B cell (primary cell): ENCODE measurements around the gene CD81. TPM values are rescaled to one million over a fixed set of nuclear protein-coding genes. Genes with fewer than 3 reads are reported as not detected.

ENCODE experiments used
- ATAC-seq: fragments of 200-7000 bp; cut with Tn5 transposase; one replicate; pipeline ENCODE4 v1.10.0; 2021; ENCODE audit warnings: low read depth, mild to moderate bottlenecking, moderate number of reproducible peaks, moderate library complexity
- CTCF ChIA-PET: fragments of 350-600 bp; sonication (Branson Sonifier 250); formaldehyde crosslinking; loops from one replicate; lab custom pipeline; 2021; ENCODE audit warnings: antibody characterized with exemption, inconsistent platforms; lab: Charles Lee
- POLR2A ChIA-PET: fragments of 350-600 bp; sonication (Branson Sonifier 250); formaldehyde crosslinking; loops from one replicate; lab custom pipeline; 2021; ENCODE audit warnings: antibody characterized with exemption; lab: Charles Lee
- DNase-seq: peaks from one replicate; pipeline ENCODE4 v3.0.0; 2013
- H2AFZ ChIP-seq: 2 replicates; pipeline ENCODE4 v1.6.1; 2012; ENCODE audit warnings: mild to moderate bottlenecking, low read depth, low read length; ENCODE audit not compliant: insufficient read depth, poor library complexity, severe bottlenecking
- H3K27ac ChIP-seq, 2 donors: 1 replicate in 1 of 2; 2 replicates in 1 of 2; pipeline ENCODE4 v1.5.1; 2012 to 2013; ENCODE audit warnings: low read length in 2 of 2, mild to moderate bottlenecking in 2 of 2, moderate library complexity in 1 of 2
- H3K27me3 ChIP-seq, 4 experiments: fragments of 200-600 bp in 1 of 4; sonication (generic) in 1 of 4; replicated peaks in 1 of 4; 1 replicate in 2 of 4; 2 replicates in 2 of 4; pipeline versions ENCODE4 v1.6.1 to v1.7.0; 2013 to 2016; ENCODE audit warnings: low read length in 3 of 4, mild to moderate bottlenecking in 2 of 4, mixed read lengths in 1 of 4, moderate library complexity in 1 of 4; ENCODE audit not compliant: insufficient read depth in 4 of 4, control insufficient read depth in 3 of 4; ENCODE audit errors: control extremely low read depth in 1 of 4
- H3K36me3 ChIP-seq, 2 experiments: replicated peaks in 1 of 2; 1 replicate in 1 of 2; 2 replicates in 1 of 2; pipeline versions ENCODE4 v1.6.1 to v1.7.1; 2013; ENCODE audit warnings: low read length in 1 of 2; ENCODE audit not compliant: insufficient read depth in 2 of 2, control insufficient read depth in 1 of 2; ENCODE audit errors: control extremely low read depth in 1 of 2, extremely low read depth in 1 of 2
- H3K4me1 ChIP-seq, 2 donors: fragments of 200-600 bp in 1 of 2; sonication (generic) in 1 of 2; 1 replicate in 1 of 2; 2 replicates in 1 of 2; pipeline versions ENCODE4 v1.5.1 to v1.6.1; 2013 to 2017; ENCODE audit warnings: low read length in 2 of 2; ENCODE audit not compliant: control insufficient read depth in 2 of 2, insufficient read depth in 2 of 2
- H3K4me2 ChIP-seq: replicated peaks from 2 replicates; pipeline ENCODE3; 2012; ENCODE audit warnings: mild to moderate bottlenecking, low read depth, low read length; ENCODE audit not compliant: poor library complexity, severe bottlenecking
- H3K4me3 ChIP-seq, 5 experiments: fragments of 200-600 bp in 1 of 5; sonication (generic) in 1 of 5; 1 replicate in 3 of 5; 2 replicates in 2 of 5; pipeline versions ENCODE4 v1.5.1 to v1.7.0; 2011 to 2016; ENCODE audit warnings: low read length in 4 of 5, mild to moderate bottlenecking in 4 of 5, low read depth in 2 of 5, control low read depth in 1 of 5, moderate library complexity in 1 of 5; ENCODE audit not compliant: insufficient read depth in 1 of 5; ENCODE audit errors: control extremely low read depth in 1 of 5, extremely low read depth in 1 of 5
- H3K79me2 ChIP-seq: fragments of 200-600 bp; sonication (generic); one replicate; pipeline ENCODE4 v1.6.0; 2016; ENCODE audit warnings: low read length; ENCODE audit not compliant: control insufficient read depth, insufficient read depth
- H3K9ac ChIP-seq: fragments of 200-600 bp; sonication (generic); 2 replicates; pipeline ENCODE4 v1.6.1; 2017; ENCODE audit warnings: mild to moderate bottlenecking, low read length, moderate library complexity
- H3K9me3 ChIP-seq, 3 donors: one replicate each; pipeline versions ENCODE4 v1.6.1 to v1.7.1; 2013; ENCODE audit warnings: low read length in 2 of 3; ENCODE audit not compliant: control insufficient read depth in 2 of 3, insufficient read depth in 1 of 3; ENCODE audit errors: control extremely low read depth in 1 of 3
- H4K20me1 ChIP-seq: 2 replicates; pipeline ENCODE4 v1.6.0; 2012; ENCODE audit warnings: mild to moderate bottlenecking, low read length; ENCODE audit not compliant: insufficient read depth, control insufficient read depth, poor library complexity, severe bottlenecking
- H3K27ac Mint-ChIP-seq: one replicate; pipeline ENCODE4 v1.8.0; 2021; ENCODE audit warnings: mixed read lengths
- H3K27me3 Mint-ChIP-seq: one replicate; pipeline ENCODE4 v1.8.0; 2021; ENCODE audit warnings: mixed read lengths
- H3K4me1 Mint-ChIP-seq: one replicate; pipeline ENCODE4 v1.8.0; 2021; ENCODE audit warnings: mixed read lengths
- H3K4me3 Mint-ChIP-seq: one replicate; pipeline ENCODE4 v1.8.0; 2021; ENCODE audit warnings: mixed read lengths
- H3K9me3 Mint-ChIP-seq: one replicate; pipeline ENCODE4 v1.8.0; 2022; ENCODE audit warnings: mixed read lengths; ENCODE audit not compliant: insufficient read depth
- CTCF ChIP-seq: fragments of 200-600 bp; IDR thresholded peaks from one replicate; pipeline ENCODE4 v1.8.0; 2022; ENCODE audit warnings: antibody characterized with exemption, mild to moderate bottlenecking
- EZH2 ChIP-seq: IDR thresholded peaks from 2 replicates; pipeline ENCODE4 v1.6.1; 2012; ENCODE audit warnings: borderline replicate concordance, low read depth, mild to moderate bottlenecking, moderate library complexity, low read length; ENCODE audit not compliant: insufficient read depth, poor library complexity, severe bottlenecking
- WGBS: methylation state at CpG from one replicate; pipeline ENCODE4 v1.1.5; 2013; ENCODE audit warnings: missing lambda C conversion rate; ENCODE audit not compliant: insufficient coverage; 5-methylcytosine and 5-hydroxymethylcytosine counted together
- intact Hi-C: fragments of 100-400 bp; cut with micrococcal nuclease; formaldehyde crosslinking; loops from one replicate; pipeline ENCODE4 v1.10.0; 2022
- polyA plus RNA-seq: library from polyadenylated mRNA; depleted of rRNA; stranded (reverse); fragments of >200 nt; gene quantifications from 2 replicates; pipeline ENCODE4 v1.2.3, GENCODE V29; 2012
- total RNA-seq, 2 donors: library from RNA; stranded (reverse); fragments of 120-200 nt in 1 of 2; gene quantifications; 1 replicate in 1 of 2; 2 replicates in 1 of 2; pipeline versions ENCODE4 v1.2.3 to v1.2.4, GENCODE V29; 2013 to 2022

CD81 gene
- total and polyA plus RNA-seq, 2 donors (not counting 1 experiment from before 2014, with no cell fraction given), result 253 to 361 TPM

GRCh38 chr11:2413742-2414579, 36.9 kb downstream of the CD81 start:
- Mint-ChIP-seq H3K4me1 (no peaks in the 10 kb centered on the region), H3K27ac (no peak overlapping the region), H3K27me3 (no peaks in the 10 kb centered on the region), H3K4me3 (no peak overlapping the region), H3K9me3 (no peaks in the 10 kb centered on the region)
- H3K79me2 ChIP-seq, result no peaks in the 10 kb centered on the region
- no peaks in the 10 kb centered on the region for H3K4me1 ChIP-seq
- no peak for TF ChIP-seq EZH2
- no peak for TF ChIP-seq CTCF
- intact Hi-C loops, result no loop called here
- no peak overlapping the region for H3K27ac ChIP-seq
- no peak overlapping the region for H3K4me2 ChIP-seq
- no peaks in the 10 kb centered on the region for H4K20me1 ChIP-seq
- ChIA-PET POLR2A (no interaction called here), CTCF (interaction anchor here (11.1 kb wide), 1 partner anchor 109 kb away, joined by 583 read pairs; the partner anchor contains the start of genes C11orf21 and TSPAN32)
- H3K27me3 ChIP-seq, result no peaks in the 10 kb centered on the region
- ATAC-seq (no peak), DNase-seq (no peak)
- no peak overlapping the region for H2AFZ ChIP-seq
- H3K9ac ChIP-seq, result no peak overlapping the region
- H3K4me3 ChIP-seq, result no peak overlapping the region
- H3K36me3 ChIP-seq, result no peaks in the 10 kb centered on the region
- 88% methylated on average over 43 of the region's 43 CpGs for WGBS
- no peaks in the 10 kb centered on the region for H3K9me3 ChIP-seq

GRCh38 chr11:2414616-2415015, 37.5 kb downstream of the CD81 start:
- Histone ChIP-seq H3K9ac (no peak overlapping the region), H3K27me3 (no peaks in the 10 kb centered on the region), H3K9me3 (no peaks in the 10 kb centered on the region), H3K4me2 (no peak overlapping the region), H2AFZ (no peak overlapping the region), H3K4me1 (peaks cover 0 to 1% of the 10 kb centered on the region in 2 donors), H3K79me2 (no peaks in the 10 kb centered on the region), H3K36me3 (no peaks in the 10 kb centered on the region), H4K20me1 (no peaks in the 10 kb centered on the region), H3K27ac (no peak overlapping the region), H3K4me3 (no peak overlapping the region)
- ChIA-PET CTCF (interaction anchor here (11.1 kb wide), 1 partner anchor 110 kb away, joined by 583 read pairs; the partner anchor contains the start of genes C11orf21 and TSPAN32), POLR2A (no interaction called here)
- DNase-seq (no peak), ATAC-seq (no peak)
- H3K27me3 Mint-ChIP-seq, result no peaks in the 10 kb centered on the region
- no peak overlapping the region for H3K27ac Mint-ChIP-seq
- intact Hi-C loops, result no loop called here
- WGBS, result 91% methylated on average over 35 of the region's 35 CpGs
- H3K9me3 Mint-ChIP-seq, result no peaks in the 10 kb centered on the region
- H3K4me3 Mint-ChIP-seq, result no peak overlapping the region
- H3K4me1 Mint-ChIP-seq, result peaks cover under 1% of the 10 kb centered on the region
- no peak for TF ChIP-seq CTCF
- TF ChIP-seq EZH2, result no peak
